NCI-H187 (cell line): ENCODE results near the gene HOXA11.

Experiments
- DNase-seq, 2 experiments: peaks; one replicate each; lab custom pipeline; 2025; lab: John Stamatoyannopoulos, UW

Gene HOXA11

GRCh38 chr7:27192546-27193334, 7.7 kb upstream of the HOXA11 start:
- no peak for DNase-seq

- no peak for DNase-seq
These were observed 7.0 kb upstream of the HOXA11 start for GRCh38 chr7:27191833-27192545.

GRCh38 chr7:27191161-27191731, 6.2 kb upstream of the HOXA11 start:
- DNase-seq = no peak

- no peak for DNase-seq
These were observed 5.1 kb upstream of the HOXA11 start for GRCh38 chr7:27189997-27190748.

- DNase-seq = no peak
These were observed 4.4 kb upstream of the HOXA11 start for GRCh38 chr7:27189295-27189996.

GRCh38 chr7:27188386-27189294, 3.6 kb upstream of the HOXA11 start:
- DNase-seq = no peak

- no peak for DNase-seq
These were observed 2.7 kb upstream of the HOXA11 start for GRCh38 chr7:27187475-27188385.

- DNase-seq = no peak
These were observed 1.8 kb upstream of the HOXA11 start for GRCh38 chr7:27186668-27187474.

- DNase-seq = no peak
These were observed 1.0 kb upstream of the HOXA11 start for GRCh38 chr7:27185854-27186667.

- no peak for DNase-seq
These were observed 557 bp downstream of the HOXA11 start for GRCh38 chr7:27184337-27185012.

GRCh38 chr7:27183682-27184336, 1.2 kb downstream of the HOXA11 start:
- DNase-seq = peak in 1 of 2 experiments; percentile 46

GRCh38 chr7:27182861-27183681, 2.0 kb downstream of the HOXA11 start:
- DNase-seq = peak in 1 of 2 experiments; percentile 10

- no peak for DNase-seq
These were observed 2.7 kb downstream of the HOXA11 start for GRCh38 chr7:27182285-27182841.

- DNase-seq = no peak
These were observed 3.2 kb downstream of the HOXA11 start for GRCh38 chr7:27181795-27182275.
